Kidney (tissue), 14 donors: Measurements from ENCODE around the gene SGCA. TPM values are rescaled to one million over a fixed set of nuclear protein-coding genes. Genes with fewer than 3 reads are reported as not detected.
A peak's percentile ranks its signal among the peaks of the same experiment; 100 is the strongest.

Experiments
- DNase-seq, 5 donors: peaks; one replicate each; pipeline ENCODE4 v3.0.0-alpha.2; 2013 to 2020
- FAIRE-seq: peaks from 2 replicates; lab custom pipeline; 2012; peaks lifted over from hg19 to GRCh38; lab: Jason Lieb, UNC
- H3K27ac ChIP-seq, 2 donors: one replicate each; pipeline ENCODE4 v1.7.0; 2013; ENCODE audit warnings: low read depth in 2 of 2, low read length in 2 of 2, inconsistent platforms in 1 of 2
- H3K27me3 ChIP-seq: one replicate; pipeline ENCODE4 v1.7.1; 2013; ENCODE audit warnings: low read length, inconsistent platforms; ENCODE audit not compliant: control insufficient read depth, insufficient read depth
- H3K36me3 ChIP-seq, 3 donors: one replicate each; pipeline versions ENCODE4 v1.7.0 to v1.7.1; 2013; ENCODE audit warnings: low read length in 3 of 3, control low read depth in 1 of 3, inconsistent platforms in 1 of 3; ENCODE audit not compliant: insufficient read depth in 3 of 3, control insufficient read depth in 2 of 3
- H3K4me1 ChIP-seq, 3 donors: one replicate each; pipeline versions ENCODE4 v1.7.0 to v1.7.1; 2013; ENCODE audit warnings: low read length in 3 of 3, inconsistent platforms in 1 of 3, low read depth in 1 of 3; ENCODE audit not compliant: control insufficient read depth in 2 of 3, insufficient read depth in 2 of 3
- H3K4me3 ChIP-seq, 3 donors: one replicate each; pipeline versions ENCODE4 v1.7.0 to v1.8.1; 2013; ENCODE audit warnings: low read length in 3 of 3, control low read depth in 1 of 3, inconsistent platforms in 1 of 3
- H3K9ac ChIP-seq, 3 donors: one replicate each; pipeline versions ENCODE4 v1.7.0 to v1.7.1; 2013; ENCODE audit warnings: low read length in 3 of 3, control low read depth in 1 of 3, inconsistent platforms in 1 of 3
- H3K9me3 ChIP-seq, 3 donors: one replicate each; pipeline versions ENCODE4 v1.7.0 to v1.7.1; 2013; ENCODE audit warnings: low read length in 3 of 3, control low read depth in 1 of 3, inconsistent platforms in 1 of 3; ENCODE audit not compliant: control insufficient read depth in 2 of 3, insufficient read depth in 1 of 3
- intact Hi-C: fragments of 100-400 bp; cut with DNase I; formaldehyde crosslinking; loops from one replicate; pipeline ENCODE4 v1.11.1; 2022
- polyA plus RNA-seq: library from polyadenylated mRNA; stranded (reverse); fragments of 350-450 nt; fragmentation: Illumina TruSeq; extraction: RNeasy Lipid Tissue Mini Kit (QIAGEN cat#74804); gene quantifications from one replicate; pipeline ENCODE4 v1.2.3, GENCODE V29; 2014; ENCODE audit warnings: low read depth, low replicate concordance; ENCODE audit not compliant: insufficient read depth
- total RNA-seq: library from RNA; stranded (reverse); fragmentation: NEBNext Ultra II Directional; extraction: Animal tissue kit (Norgen Biotek cat#: 25700); gene quantifications from one replicate; pipeline ENCODE4 v1.2.1, GENCODE V29; 2021
- TF ChIP-seq, protein P1 (sequence below): IDR thresholded peaks from 3 replicates; pipeline ENCODE4 v1.5.1; 2012; ENCODE audit warnings: mild to moderate bottlenecking, moderate library complexity, borderline replicate concordance; ENCODE audit not compliant: insufficient read depth; ENCODE audit errors: extremely low read depth
- donor health status: control.
- donor health status: control.
- donor health status: control.
- donor health status: control.
- donor health status: control.
- donor health status: DM: yes; HTN: yes; CAD: no.
- donor health status: Normal renal cell carcinoma (clear cell type).

Gene SGCA
- total and polyA plus RNA-seq, 2 donors from 2014 or later = 4.2 to 5.5 TPM

DNA sequence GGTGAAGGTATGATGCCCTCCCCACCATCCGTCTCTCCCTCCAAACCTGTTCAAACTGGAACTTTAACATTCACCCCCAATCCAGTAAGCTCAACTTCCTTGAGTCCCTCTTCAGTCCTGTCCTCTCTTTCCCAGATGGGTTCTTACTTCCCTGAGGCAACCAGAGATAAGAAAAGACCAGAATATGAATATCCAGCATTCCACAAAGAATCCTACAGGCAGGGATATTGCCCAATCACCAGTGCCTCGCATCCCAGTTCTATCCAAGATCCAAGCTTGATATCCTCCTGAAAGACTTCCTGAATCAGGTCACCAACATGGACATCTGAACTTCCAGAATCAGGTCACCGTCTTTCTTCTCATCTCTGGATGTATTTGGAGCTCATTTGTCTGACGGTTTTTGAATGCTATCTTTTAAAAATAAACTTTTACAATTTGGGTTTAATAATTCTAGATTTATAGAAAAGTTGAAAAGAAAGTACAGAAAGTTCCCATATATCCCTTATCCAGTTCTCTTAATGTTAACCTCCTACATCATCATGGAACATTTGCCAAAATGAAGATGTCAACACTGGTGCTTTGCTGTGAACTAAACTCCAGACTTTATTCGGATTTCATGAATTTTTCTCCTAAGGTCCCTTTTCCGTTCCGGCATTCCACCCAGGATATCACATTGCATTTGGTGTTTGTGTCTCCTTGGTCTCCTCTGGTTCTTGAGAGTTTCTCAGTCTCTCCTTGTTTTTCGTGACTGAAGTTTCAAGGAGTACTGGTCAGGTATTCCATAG is 49.4 kb downstream of the SGCA start:
- no peak overlapping the region for H3K9ac ChIP-seq
- FAIRE-seq (no peak), DNase-seq (no peak)
- peaks cover 0 to 3% (median 3%) of the 10 kb centered on the region in 3 donors for H3K4me1 ChIP-seq
- H3K4me3 ChIP-seq = no peak overlapping the region
- TF ChIP-seq, protein P1, sequence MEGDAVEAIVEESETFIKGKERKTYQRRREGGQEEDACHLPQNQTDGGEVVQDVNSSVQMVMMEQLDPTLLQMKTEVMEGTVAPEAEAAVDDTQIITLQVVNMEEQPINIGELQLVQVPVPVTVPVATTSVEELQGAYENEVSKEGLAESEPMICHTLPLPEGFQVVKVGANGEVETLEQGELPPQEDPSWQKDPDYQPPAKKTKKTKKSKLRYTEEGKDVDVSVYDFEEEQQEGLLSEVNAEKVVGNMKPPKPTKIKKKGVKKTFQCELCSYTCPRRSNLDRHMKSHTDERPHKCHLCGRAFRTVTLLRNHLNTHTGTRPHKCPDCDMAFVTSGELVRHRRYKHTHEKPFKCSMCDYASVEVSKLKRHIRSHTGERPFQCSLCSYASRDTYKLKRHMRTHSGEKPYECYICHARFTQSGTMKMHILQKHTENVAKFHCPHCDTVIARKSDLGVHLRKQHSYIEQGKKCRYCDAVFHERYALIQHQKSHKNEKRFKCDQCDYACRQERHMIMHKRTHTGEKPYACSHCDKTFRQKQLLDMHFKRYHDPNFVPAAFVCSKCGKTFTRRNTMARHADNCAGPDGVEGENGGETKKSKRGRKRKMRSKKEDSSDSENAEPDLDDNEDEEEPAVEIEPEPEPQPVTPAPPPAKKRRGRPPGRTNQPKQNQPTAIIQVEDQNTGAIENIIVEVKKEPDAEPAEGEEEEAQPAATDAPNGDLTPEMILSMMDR = no peak
- H3K27ac ChIP-seq = peak overlapping the region in 1 of 2 donors; percentile 13
- no peaks in the 10 kb centered on the region for H3K27me3 ChIP-seq
- no peaks in the 10 kb centered on the region for H3K9me3 ChIP-seq
- H3K36me3 ChIP-seq = no peaks in the 10 kb centered on the region
- intact Hi-C loops = no loop called here

DNA sequence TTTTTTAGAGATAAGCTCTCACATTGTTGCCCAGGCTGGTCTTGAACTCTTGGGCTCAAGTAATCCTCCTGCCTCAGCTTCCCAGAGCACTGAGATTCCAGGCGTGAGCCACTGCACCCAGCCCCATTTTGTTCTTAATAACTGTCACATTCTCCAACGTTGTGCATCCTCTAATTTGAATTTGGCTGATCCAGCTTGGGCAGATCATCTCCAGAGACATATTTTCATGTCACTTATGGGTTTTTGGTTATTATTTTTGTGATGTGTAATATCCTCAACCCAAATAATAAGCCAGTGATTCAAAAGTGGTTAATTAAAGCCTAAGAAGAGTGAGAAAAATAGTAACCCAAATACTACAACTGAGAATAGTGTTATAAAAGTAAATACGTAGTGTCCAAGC is 51.8 kb downstream of the SGCA start:
- Histone ChIP-seq H3K4me3 (no peak overlapping the region), H3K36me3 (no peaks in the 10 kb centered on the region), H3K9me3 (no peaks in the 10 kb centered on the region), H3K27me3 (no peaks in the 10 kb centered on the region), H3K4me1 (peaks cover 0 to 5% (median 0%) of the 10 kb centered on the region in 3 donors), H3K9ac (no peak overlapping the region), H3K27ac (peak overlapping the region in 1 of 2 donors; percentile 17)
- DNase-seq (no peak), FAIRE-seq (no peak)
- TF ChIP-seq, protein P1 = no peak
- intact Hi-C loops = no loop called here

DNA sequence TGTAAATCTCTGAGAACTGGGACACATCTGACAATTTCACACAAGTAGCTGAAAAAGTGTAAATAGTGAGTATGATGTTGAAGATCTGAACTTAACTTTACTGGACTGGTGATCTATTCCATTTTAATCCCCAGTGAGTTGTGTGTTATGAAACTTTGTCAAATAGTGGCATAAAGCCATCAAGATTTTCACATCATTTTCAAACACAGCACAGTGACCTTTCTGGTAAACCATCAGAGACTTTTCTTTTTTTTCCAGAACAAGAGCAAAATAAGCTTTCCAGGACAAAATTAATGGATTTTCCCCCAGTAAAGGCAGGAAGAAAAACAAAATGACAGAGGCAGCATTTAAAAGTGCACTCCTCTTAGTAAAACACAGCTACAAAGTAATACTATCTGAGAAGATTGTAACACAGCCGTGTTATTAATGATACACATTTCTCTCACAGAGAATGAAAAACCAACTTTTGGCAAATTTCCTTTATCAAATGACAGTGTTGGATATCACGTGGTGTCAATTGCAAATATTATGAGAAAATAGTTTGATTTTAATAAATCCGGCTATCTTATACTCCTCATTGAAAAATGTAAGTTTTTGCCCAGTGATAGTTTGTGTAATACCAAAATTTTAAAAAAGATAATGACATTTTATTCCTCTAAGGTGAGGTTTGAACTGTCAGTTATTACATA is 52.4 kb downstream of the SGCA start:
- H3K4me3 ChIP-seq = no peak overlapping the region
- no peaks in the 10 kb centered on the region for H3K27me3 ChIP-seq
- FAIRE-seq (no peak), DNase-seq (peak in 1 of 5 donors; percentile 54)
- no peak overlapping the region for H3K9ac ChIP-seq
- no peaks in the 10 kb centered on the region for H3K9me3 ChIP-seq
- TF ChIP-seq, protein P1 = no peak
- intact Hi-C loops = no loop called here
- H3K4me1 ChIP-seq = peaks cover 0 to 5% (median 0%) of the 10 kb centered on the region in 3 donors
- peak overlapping the region in 1 of 2 donors; percentile 37 for H3K27ac ChIP-seq
- H3K36me3 ChIP-seq = no peaks in the 10 kb centered on the region
